Trophoblast cell (in vitro differentiated cells and primary cell): ENCODE results near the gene RGS9.

ENCODE experiments used
- DNase-seq, 2 donors: peaks; one replicate each; pipeline ENCODE4 v3.0.0-alpha.2; 2016
- H2AFZ ChIP-seq: 2 replicates; pipeline ENCODE4 v1.6.1; 2013; ENCODE audit warnings: low read length, moderate library complexity, mild to moderate bottlenecking; ENCODE audit not compliant: insufficient read depth, poor library complexity
- H2AK5ac ChIP-seq: 2 replicates; pipeline ENCODE4 v1.6.1; 2013; ENCODE audit warnings: mild to moderate bottlenecking, low read length
- H2BK120ac ChIP-seq: 2 replicates; pipeline ENCODE4 v1.6.1; 2013; ENCODE audit warnings: low read length, mild to moderate bottlenecking, moderate library complexity; ENCODE audit not compliant: insufficient read depth, poor library complexity
- H2BK12ac ChIP-seq: 2 replicates; pipeline ENCODE4 v1.6.1; 2013; ENCODE audit warnings: mild to moderate bottlenecking, low read length, moderate library complexity
- H2BK5ac ChIP-seq: 2 replicates; pipeline ENCODE4 v1.6.1; 2013; ENCODE audit warnings: low read length, low read depth, moderate library complexity, mild to moderate bottlenecking; ENCODE audit not compliant: poor library complexity
- H3K14ac ChIP-seq: 2 replicates; pipeline ENCODE4 v1.6.1; 2013; ENCODE audit warnings: mild to moderate bottlenecking, low read length
- H3K18ac ChIP-seq: 2 replicates; pipeline ENCODE4 v1.6.1; 2013; ENCODE audit warnings: mild to moderate bottlenecking, low read length
- H3K23ac ChIP-seq: 2 replicates; pipeline ENCODE4 v1.6.1; 2013; ENCODE audit warnings: low read length
- H3K27ac ChIP-seq: 2 replicates; pipeline ENCODE4 v1.5.1; 2013; ENCODE audit warnings: low read depth, mild to moderate bottlenecking, inconsistent platforms, low read length, moderate library complexity
- H3K27me3 ChIP-seq: 2 replicates; pipeline ENCODE4 v1.6.1; 2013; ENCODE audit warnings: inconsistent platforms, mild to moderate bottlenecking, low read length, moderate library complexity; ENCODE audit not compliant: insufficient read depth
- H3K36me3 ChIP-seq, 2 experiments: 1 replicate in 1 of 2; 2 replicates in 1 of 2; pipeline ENCODE4 v1.6.1; 2013; ENCODE audit warnings: low read length in 2 of 2, mild to moderate bottlenecking in 2 of 2, moderate library complexity in 1 of 2; ENCODE audit not compliant: insufficient read depth in 2 of 2, control insufficient read depth in 1 of 2
- H3K4ac ChIP-seq: 2 replicates; pipeline ENCODE4 v1.6.1; 2013; ENCODE audit warnings: low read depth, mild to moderate bottlenecking, low read length, moderate library complexity
- H3K4me1 ChIP-seq, 2 experiments: 1 replicate in 1 of 2; 2 replicates in 1 of 2; pipeline ENCODE4 v1.6.1; 2013; ENCODE audit warnings: low read length in 2 of 2, mild to moderate bottlenecking in 2 of 2, moderate library complexity in 1 of 2; ENCODE audit not compliant: insufficient read depth in 2 of 2, control insufficient read depth in 1 of 2
- H3K4me2 ChIP-seq: 2 replicates; pipeline ENCODE4 v1.6.1; 2013; ENCODE audit warnings: inconsistent platforms, mild to moderate bottlenecking, low read length, moderate library complexity
- H3K4me3 ChIP-seq: 2 replicates; pipeline ENCODE4 v1.5.1; 2013; ENCODE audit warnings: mild to moderate bottlenecking, low read depth, low read length, inconsistent platforms
- H3K79me1 ChIP-seq: one replicate; pipeline ENCODE4 v1.6.1; 2013; ENCODE audit warnings: low read length
- H3K79me2 ChIP-seq: 2 replicates; pipeline ENCODE4 v1.6.1; 2013; ENCODE audit warnings: low read length, mild to moderate bottlenecking; ENCODE audit not compliant: control insufficient read depth, insufficient read depth, poor library complexity
- H3K9ac ChIP-seq: 2 replicates; pipeline ENCODE4 v1.6.1; 2013; ENCODE audit warnings: mild to moderate bottlenecking, low read length
- H3K9me3 ChIP-seq: 2 replicates; pipeline ENCODE4 v1.6.1; 2013; ENCODE audit warnings: low read depth, mild to moderate bottlenecking, control low read depth, inconsistent platforms, low read length; ENCODE audit not compliant: insufficient read depth
- H4K12ac ChIP-seq: 2 replicates; pipeline ENCODE4 v1.6.1; 2013; ENCODE audit warnings: low read depth, mild to moderate bottlenecking, low read length, moderate library complexity
- H4K8ac ChIP-seq: 2 replicates; pipeline ENCODE4 v1.6.1; 2013; ENCODE audit warnings: low read depth, mild to moderate bottlenecking, low read length, moderate library complexity
- H4K91ac ChIP-seq: one replicate; pipeline ENCODE4 v1.6.1; 2013; ENCODE audit warnings: low read depth, mild to moderate bottlenecking, low read length, moderate library complexity
- WGBS: extraction: QIAGEN DNeasy Blood & Tissue Kit; methylation state at CpG from one replicate; pipeline ENCODE4 v1.1.7; 2013; ENCODE audit warnings: missing lambda C conversion rate; ENCODE audit not compliant: insufficient read length, insufficient coverage; ENCODE audit errors: extremely low coverage; 5-methylcytosine and 5-hydroxymethylcytosine counted together

Gene RGS9

DNA sequence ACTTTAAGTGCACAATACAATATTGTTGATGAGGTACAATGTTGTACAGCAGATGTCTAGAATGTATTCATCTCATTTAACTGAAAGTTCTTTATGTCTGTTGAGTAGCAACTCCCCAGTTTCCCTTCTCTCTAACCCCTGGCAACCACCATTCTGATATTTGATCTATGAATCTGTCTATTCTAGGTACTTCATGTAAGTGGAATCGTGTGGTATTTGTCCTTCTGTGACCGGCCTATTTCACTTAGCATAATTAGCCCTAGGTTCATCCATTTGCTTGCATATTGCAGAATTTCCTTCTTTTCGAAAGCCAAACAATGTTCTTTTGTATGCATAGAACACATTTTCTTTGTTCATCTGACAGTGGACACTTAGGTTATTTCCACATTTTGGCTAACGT lies 10.8 kb downstream of the RGS9 start:
- no peak for DNase-seq
- no peaks in the 10 kb centered on the region for H3K4me1 ChIP-seq
- H4K12ac ChIP-seq: no peak overlapping the region
- no peaks in the 10 kb centered on the region for H3K27me3 ChIP-seq
- H4K91ac ChIP-seq: no peak overlapping the region
- H3K79me1 ChIP-seq: no peaks in the 10 kb centered on the region
- no CpG with 5 or more reads among the region's 4 CpGs for WGBS
- no peak overlapping the region for H3K4me2 ChIP-seq
- no peaks in the 10 kb centered on the region for H3K36me3 ChIP-seq
- H3K23ac ChIP-seq: no peak overlapping the region
- no peak overlapping the region for H3K27ac ChIP-seq
- H3K9me3 ChIP-seq: no peaks in the 10 kb centered on the region
- no peak overlapping the region for H2AK5ac ChIP-seq
- no peak overlapping the region for H3K9ac ChIP-seq
- no peak overlapping the region for H3K14ac ChIP-seq
- H2BK120ac ChIP-seq: no peak overlapping the region
- no peak overlapping the region for H2BK5ac ChIP-seq
- H4K8ac ChIP-seq: no peak overlapping the region
- no peak overlapping the region for H2BK12ac ChIP-seq
- H3K18ac ChIP-seq: no peak overlapping the region
- no peak overlapping the region for H3K4ac ChIP-seq
- H3K79me2 ChIP-seq: no peaks in the 10 kb centered on the region
- no peak overlapping the region for H2AFZ ChIP-seq
- H3K4me3 ChIP-seq: no peak overlapping the region

DNA sequence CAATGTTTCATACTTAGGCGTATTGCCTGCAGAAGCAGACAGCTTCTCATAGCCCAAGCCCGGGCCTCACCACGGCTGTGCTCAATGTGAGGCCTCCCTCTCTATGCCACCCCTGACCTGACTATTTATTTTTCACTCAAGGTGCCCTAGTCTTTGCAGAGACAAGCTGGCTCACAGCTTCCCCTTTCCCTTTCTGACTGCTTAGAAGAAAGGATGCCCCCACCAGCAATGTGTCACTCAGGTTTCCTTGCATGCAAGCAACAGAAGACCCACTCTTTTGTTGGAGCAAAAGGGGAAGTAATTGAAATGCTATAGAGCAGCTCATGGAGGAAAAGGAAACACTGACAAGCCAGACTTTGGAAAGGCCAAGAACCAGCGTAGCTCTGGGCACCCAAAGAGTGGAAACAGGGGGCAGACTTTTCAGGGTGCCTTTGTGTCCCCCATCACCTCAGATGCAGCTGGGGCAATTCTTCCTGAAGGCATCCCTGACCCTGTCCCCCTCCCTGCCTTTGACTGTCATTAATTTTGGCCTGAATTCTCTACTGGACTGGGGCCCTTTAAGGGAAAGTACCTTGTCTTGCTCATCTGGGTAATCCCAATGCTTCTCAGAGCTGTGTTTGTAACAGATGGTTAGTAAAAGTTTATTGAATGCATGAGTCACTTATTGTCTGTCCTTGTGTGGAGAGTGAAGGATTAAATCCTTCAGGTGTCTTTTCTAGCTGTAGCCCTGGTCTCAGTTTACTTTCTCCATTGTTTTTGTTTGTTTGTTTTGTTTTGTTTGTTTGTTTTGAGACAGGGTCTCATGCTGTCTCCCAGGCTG lies 17.8 kb downstream of the RGS9 start:
- Histone ChIP-seq H3K4me1 (no peaks in the 10 kb centered on the region), H3K9me3 (no peaks in the 10 kb centered on the region), H3K4me2 (no peak overlapping the region), H3K36me3 (no peaks in the 10 kb centered on the region), H2BK12ac (no peak overlapping the region), H4K8ac (no peak overlapping the region), H3K18ac (no peak overlapping the region), H3K79me2 (no peaks in the 10 kb centered on the region), H3K79me1 (no peaks in the 10 kb centered on the region), H2AK5ac (no peak overlapping the region), H3K27me3 (no peaks in the 10 kb centered on the region), H2AFZ (no peak overlapping the region), H3K14ac (no peak overlapping the region), H4K91ac (no peak overlapping the region), H3K27ac (no peak overlapping the region), H3K4me3 (no peak overlapping the region), H4K12ac (no peak overlapping the region), H3K23ac (no peak overlapping the region), H3K4ac (no peak overlapping the region), H3K9ac (no peak overlapping the region), H2BK5ac (no peak overlapping the region), H2BK120ac (no peak overlapping the region)
- WGBS: no CpG with 5 or more reads among the region's 4 CpGs
- peak in 1 of 2 donors; percentile 4 for DNase-seq

DNA sequence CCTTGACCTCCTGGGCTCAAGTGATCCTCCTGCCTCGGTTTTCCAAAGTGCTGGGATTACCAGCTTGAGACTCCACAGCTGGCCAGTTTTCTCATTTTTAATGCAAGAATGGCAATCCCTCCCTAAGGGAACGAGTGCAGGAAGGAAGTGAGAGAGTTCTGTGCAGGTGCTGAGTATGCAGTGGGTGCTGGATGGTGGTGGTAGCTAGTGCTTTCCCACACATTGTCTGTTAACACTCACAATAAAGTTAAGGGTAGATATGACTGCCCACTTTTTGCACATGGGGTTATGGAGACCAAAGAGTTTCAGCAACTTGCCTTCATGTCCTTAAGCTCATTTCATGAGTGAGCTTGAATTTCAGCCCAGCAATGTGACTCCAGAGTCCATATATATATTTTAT lies 18.5 kb downstream of the RGS9 start:
- H3K4me1 ChIP-seq: no peaks in the 10 kb centered on the region
- H3K79me1 ChIP-seq: no peaks in the 10 kb centered on the region
- H2AK5ac ChIP-seq: no peak overlapping the region
- H3K23ac ChIP-seq: no peak overlapping the region
- H3K27me3 ChIP-seq: no peaks in the 10 kb centered on the region
- no peak overlapping the region for H2BK12ac ChIP-seq
- H3K4me3 ChIP-seq: no peak overlapping the region
- H4K91ac ChIP-seq: no peak overlapping the region
- no peak overlapping the region for H2BK120ac ChIP-seq
- H2BK5ac ChIP-seq: no peak overlapping the region
- H3K14ac ChIP-seq: no peak overlapping the region
- no peak overlapping the region for H3K18ac ChIP-seq
- no peaks in the 10 kb centered on the region for H3K36me3 ChIP-seq
- H4K12ac ChIP-seq: no peak overlapping the region
- H3K9me3 ChIP-seq: no peaks in the 10 kb centered on the region
- H3K4ac ChIP-seq: no peak overlapping the region
- H4K8ac ChIP-seq: no peak overlapping the region
- H3K79me2 ChIP-seq: no peaks in the 10 kb centered on the region
- no peak overlapping the region for H3K9ac ChIP-seq
- DNase-seq: no peak
- H2AFZ ChIP-seq: no peak overlapping the region
- H3K27ac ChIP-seq: no peak overlapping the region
- H3K4me2 ChIP-seq: no peak overlapping the region
- no CpG with 5 or more reads among the region's 2 CpGs for WGBS

DNA sequence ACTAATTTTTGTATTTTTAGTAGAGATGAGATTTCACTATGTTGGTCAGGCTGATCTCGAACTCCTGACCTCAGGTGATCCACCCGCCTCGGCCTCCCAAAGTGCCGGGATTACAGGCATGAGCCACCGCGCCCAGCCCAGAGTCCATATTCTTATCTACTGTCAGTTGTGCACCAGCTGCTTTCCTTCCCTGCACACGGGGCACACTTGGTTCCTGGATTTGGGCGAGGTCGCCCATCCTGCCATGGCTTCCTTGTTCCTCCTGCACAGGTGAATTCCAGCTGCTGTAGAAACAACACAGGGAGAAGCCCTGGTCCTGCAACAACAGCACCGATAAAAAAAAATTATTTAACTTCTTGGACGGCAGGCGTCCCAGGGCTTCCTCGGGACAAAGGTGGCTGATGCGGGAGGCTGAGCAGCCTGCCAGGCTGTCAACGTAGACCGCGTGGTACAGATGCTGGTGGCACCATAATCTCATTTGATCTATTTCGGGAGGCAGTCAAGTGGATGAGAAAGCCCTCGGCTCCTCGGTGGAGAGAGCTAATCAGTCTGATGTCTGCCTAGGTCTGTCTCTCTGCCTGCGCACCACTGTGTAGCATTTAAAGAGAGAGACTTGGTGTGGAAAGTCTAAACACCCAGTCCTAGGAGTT lies 19.1 kb downstream of the RGS9 start:
- H2AFZ ChIP-seq: no peak overlapping the region
- no peak overlapping the region for H2BK5ac ChIP-seq
- H2AK5ac ChIP-seq: no peak overlapping the region
- WGBS: no CpG with 5 or more reads among the region's 21 CpGs
- H3K4me3 ChIP-seq: no peak overlapping the region
- DNase-seq: no peak
- no peak overlapping the region for H3K9ac ChIP-seq
- no peaks in the 10 kb centered on the region for H3K79me1 ChIP-seq
- H3K18ac ChIP-seq: no peak overlapping the region
- H4K12ac ChIP-seq: no peak overlapping the region
- H4K8ac ChIP-seq: no peak overlapping the region
- H3K27ac ChIP-seq: no peak overlapping the region
- H2BK12ac ChIP-seq: no peak overlapping the region
- no peaks in the 10 kb centered on the region for H3K79me2 ChIP-seq
- H3K4ac ChIP-seq: no peak overlapping the region
- H4K91ac ChIP-seq: no peak overlapping the region
- H3K27me3 ChIP-seq: no peaks in the 10 kb centered on the region
- H3K4me2 ChIP-seq: no peak overlapping the region
- H3K36me3 ChIP-seq: no peaks in the 10 kb centered on the region
- no peaks in the 10 kb centered on the region for H3K9me3 ChIP-seq
- no peak overlapping the region for H3K14ac ChIP-seq
- H3K23ac ChIP-seq: no peak overlapping the region
- no peaks in the 10 kb centered on the region for H3K4me1 ChIP-seq
- H2BK120ac ChIP-seq: no peak overlapping the region
